Activated CD8-positive, alpha-beta memory T cell treated with anti-CD3 and anti-CD28 coated beads for 24 hours (primary cell): ENCODE measurements around the gene DUSP28.

Experiments
- DNase-seq: peaks from one replicate; pipeline ENCODE4 v3.0.0-alpha.2; 2020

Gene DUSP28, protein sequence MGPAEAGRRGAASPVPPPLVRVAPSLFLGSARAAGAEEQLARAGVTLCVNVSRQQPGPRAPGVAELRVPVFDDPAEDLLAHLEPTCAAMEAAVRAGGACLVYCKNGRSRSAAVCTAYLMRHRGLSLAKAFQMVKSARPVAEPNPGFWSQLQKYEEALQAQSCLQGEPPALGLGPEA

DNA sequence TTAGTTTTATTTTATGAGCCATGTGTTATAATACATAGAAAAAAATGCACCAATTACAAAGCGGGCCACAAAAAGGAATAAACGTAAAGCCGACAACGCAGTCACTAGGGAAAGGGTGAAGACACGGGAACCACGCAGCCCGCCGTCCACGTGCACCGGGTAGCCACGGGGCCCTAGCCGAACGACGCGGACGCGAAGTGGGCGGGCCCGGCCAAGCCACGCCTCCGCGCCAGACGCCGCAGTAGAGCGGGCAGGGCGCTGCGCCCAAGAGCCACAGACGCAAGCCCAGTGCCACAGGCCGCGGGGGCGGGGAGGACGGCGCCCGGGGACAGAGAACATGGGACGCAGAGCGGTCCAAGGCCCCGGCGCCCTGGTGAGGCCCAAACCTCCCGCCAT is at the start of gene DUSP28:
TSS of gene DUSP28 (plus strand) at position 274 of the 396 bp plus-strand sequence. CDS start 328 bp downstream, outside the sequence.
- DNase-seq = peak; percentile 96

DNA sequence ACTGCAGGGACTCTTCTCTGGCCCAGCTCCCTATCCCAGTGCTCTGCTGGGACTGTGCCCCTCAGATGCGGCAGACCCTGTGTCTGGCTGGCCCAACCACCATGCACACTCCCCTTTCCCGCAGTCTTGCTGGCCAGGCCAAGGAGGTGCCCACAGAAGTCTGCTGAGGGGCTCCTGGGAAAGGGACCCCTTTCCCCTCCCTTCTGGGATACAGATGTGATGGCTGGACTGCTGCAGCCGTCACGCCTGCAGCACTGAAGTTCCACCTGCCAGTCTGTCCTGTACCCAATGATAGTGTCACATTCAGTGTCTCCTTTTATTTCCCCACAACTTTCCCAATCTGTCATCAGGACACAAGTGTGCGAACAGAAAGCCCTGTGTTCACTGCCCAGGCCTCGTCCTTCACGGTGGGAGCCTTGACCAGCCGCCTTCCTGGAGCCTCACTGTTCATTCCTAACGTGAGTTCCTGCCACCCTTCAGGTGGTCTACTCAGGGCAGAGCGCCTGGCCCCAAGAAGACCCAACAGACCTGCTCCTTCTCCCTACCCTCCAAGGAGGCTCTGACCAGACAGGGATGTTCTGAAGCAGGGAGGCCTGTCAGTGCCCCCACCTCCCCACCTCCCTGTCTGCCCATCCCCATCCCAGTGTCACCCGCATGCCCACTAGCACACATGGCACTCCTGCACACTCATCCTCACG is 49.5 kb upstream of the DUSP28 start:
- DNase-seq = peak; percentile 38

DNA sequence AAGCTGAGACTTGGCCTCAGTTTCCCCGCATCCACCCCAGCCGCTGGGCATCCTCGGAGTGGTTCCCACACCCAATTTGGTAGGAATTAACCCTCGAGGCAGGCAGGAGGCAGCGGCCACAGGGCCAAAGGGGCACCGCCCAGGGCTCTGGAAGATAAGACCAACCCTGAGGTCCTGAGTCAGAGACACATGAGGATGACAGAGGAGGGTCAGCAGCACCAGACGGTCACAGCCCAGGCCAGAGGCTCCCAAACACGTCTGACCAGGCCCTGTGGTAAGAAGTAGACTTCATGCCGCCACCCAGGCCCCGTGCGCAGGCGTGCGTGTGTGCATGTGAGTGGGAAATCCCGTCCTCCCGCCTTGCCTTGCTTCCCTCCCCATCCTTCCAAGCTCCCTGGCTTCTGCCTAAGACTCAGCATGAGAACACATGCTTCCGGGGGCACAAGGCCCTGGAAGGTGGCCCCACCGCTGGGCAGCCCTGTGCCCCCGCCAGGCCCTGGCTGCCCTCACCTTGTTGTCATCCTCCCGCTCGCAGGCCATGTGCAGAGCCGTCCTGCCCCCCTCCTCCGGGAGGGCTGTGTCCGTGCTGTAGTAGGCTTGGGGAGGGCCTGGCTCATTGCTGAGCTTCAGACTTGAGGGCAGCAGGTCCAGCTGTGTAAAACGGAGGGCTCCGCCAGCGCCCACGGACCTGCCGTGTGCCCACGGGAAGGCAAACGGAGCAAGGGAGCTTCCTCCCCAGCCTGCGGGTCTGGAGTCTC is 48.6 kb upstream of the DUSP28 start:
- peak; percentile 50 for DNase-seq

DNA sequence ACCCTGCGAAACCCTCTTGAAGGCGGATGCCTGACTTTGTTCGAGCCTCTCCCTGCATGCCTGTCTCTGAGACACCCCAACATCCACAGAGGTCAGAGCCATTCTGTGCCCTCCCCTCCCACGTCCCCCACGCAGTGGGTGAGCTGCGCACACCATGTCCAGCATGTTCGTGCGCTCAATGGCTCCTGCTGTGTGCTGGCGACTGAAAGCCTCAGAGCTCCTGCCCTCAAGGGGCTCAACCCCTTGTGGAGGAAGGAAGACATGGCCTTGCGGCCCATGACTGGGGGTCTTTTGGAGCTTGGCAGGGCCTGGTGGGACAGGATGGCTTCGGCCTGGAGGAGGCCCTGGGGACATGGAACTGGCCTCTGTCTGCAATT is 48.1 kb upstream of the DUSP28 start:
- peak; percentile 37 for DNase-seq

DNA sequence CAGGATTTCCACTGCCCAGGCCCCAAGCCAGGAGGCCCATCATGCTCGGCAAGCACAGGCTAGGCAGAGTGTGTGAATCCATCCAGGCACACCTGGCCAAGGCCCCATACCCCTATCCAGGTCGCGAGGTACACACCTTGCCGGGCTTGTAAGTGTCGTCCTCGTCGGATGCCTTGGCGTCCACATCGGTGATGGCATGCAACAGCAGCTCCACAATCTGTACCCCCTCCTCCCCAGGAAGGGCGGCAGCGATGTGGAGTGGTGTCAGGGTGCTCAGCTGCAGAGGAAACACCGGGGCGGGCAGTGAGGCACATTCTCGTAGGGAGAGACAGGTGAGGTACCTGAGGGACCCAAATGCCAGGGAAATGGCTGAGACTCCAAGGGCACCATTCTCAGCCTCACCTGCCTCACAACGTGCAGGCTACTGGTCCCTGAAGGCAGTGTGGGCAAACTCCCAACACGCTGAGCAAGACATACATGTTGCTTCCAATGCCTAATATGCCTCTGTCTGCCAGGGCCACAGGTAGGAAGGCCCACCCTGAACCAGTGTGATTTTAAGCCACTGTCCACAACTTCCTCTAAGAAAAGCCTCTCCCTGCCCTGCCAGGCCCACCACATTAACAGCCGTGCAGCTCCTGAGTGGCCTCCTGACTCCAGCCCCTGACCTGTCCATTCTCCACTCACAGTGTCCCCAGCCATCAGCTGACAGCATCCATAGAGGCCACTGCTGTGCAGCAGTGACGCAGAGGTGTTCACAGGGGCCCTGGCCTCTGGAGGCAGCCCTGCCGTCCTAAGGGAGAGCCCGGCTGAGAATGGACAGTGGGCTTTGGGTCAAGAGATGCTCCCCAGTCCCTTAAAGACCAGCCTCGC is 47.3 kb upstream of the DUSP28 start:
- peak; percentile 54 for DNase-seq

DNA sequence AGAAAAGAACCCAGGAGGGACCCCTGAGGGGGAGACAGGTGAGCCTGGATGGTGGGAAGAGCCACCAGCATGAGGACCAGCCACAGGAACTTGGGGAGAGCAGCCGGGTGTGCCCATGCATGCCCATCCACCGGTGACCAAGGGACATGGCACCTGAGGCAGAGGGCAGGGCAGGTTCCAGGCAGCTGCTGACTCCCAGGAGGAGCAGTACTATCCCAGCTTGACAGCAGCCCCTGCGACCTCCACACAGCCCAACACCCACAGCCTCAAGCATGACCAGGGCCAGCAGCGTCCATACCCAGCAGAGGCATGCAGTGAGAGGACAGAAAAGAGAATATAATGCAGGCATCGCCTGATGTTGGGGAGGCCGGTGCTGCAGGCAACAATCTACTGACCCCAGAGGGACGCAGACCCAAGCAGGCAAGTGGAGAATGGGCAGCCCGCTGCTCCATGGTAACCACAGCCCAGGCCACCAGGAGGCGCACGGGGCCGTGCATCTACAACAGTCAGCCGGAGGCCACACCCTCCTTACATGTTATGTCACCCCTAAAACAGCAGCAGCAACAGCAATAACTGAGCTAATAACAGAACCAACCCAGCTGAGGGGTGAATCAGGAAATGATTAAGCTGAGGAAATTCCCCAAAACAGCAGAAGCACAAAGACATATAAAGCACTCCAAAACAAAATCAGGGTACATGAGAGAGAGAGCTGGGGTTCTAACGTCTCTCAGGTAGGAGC is 46.4 kb upstream of the DUSP28 start:
- peak; percentile 92 for DNase-seq

DNA sequence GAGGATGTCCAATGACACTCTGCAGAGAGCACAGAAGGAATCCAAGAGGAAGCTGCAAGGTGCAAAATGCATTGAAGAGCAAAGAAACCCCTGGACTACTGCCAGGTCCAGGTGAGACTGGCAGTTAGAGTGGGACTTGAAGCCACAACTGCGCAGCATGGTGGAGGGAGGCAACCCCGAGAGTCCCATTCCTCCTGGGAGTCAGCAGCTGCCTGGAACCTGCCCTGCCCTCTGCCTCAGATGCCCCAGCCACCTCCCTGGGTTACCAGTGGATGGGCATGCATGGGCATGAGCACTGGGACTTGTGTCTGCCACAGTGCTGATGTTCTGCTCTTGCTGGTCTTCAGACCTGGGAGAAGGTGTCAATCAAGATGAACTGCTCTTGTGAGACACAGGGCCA is 45.5 kb upstream of the DUSP28 start:
- peak; percentile 49 for DNase-seq

DNA sequence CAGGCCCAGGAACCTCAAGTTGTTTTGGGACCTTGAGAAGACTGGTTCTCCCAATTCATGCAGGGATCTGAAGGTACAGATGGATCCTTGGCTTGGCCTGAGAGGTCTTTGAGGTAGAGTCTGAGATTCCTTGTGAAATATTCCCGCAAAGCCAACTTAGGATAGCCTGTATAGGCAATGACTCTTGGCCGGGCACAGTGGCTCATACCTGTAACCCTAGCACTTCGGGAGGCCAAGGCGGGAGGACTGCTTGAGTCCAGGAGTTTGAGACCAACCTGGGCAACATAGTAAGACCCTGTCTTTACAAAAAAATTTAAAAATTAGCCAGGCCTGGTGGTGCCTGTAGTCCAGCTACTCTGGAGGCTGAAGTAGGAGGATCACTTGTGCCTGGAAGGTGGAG is 42.8 kb upstream of the DUSP28 start:
- DNase-seq = no peak

DNA sequence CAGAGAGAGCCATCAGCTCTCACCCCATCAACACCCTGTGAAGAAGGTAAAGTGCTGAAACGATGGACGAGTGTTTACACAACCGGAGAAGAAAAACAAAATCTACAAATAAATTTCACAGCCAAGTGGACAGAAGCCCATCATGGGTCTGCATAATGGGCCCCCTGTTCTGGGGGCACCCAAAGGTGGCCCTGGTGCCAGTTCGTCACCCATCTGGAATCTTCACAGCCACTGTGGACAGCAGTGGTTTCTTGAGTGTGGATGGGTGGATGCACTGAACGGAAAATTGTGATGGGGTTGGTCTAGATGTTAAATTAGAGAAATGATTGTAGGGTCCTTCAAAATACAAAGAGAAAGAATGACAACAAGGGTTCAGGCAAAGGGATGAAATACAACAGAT is 41.2 kb upstream of the DUSP28 start:
- no peak for DNase-seq

DNA sequence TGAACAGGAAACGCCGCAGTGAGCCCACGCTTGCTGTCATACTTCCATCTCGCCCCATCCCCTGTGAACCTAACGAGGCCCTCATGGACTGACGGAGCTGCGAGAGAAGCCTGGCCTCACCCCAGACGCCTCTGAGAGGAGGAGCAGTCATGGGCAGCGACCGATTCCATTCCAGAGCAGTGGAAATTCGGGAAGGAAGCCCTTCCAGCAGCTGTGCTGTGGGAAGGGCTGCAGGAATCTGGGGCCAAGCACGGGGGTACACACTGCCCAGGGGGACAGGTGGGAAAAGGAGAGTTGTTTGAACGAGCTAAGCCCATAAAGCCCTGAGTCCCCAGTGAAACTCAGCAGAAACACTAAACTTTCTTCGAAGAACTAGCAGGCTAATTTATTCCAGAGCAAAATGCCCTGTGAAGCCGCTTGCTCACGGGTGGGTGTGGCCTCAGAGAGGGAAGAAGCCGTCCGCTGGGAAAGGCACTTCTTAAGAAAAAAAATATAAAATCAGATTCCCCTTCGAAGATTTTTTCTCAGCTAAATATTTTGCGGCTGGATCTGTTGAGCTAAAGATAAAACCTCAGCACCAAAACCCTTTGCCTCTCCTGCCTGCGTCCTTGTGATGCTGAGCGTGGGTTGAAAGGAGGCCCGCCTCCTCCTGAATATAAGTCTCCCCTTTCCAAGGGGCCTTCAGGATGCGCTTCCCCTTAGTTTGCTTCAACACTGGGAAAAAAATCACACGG is 40.6 kb upstream of the DUSP28 start:
- no peak for DNase-seq

DNA sequence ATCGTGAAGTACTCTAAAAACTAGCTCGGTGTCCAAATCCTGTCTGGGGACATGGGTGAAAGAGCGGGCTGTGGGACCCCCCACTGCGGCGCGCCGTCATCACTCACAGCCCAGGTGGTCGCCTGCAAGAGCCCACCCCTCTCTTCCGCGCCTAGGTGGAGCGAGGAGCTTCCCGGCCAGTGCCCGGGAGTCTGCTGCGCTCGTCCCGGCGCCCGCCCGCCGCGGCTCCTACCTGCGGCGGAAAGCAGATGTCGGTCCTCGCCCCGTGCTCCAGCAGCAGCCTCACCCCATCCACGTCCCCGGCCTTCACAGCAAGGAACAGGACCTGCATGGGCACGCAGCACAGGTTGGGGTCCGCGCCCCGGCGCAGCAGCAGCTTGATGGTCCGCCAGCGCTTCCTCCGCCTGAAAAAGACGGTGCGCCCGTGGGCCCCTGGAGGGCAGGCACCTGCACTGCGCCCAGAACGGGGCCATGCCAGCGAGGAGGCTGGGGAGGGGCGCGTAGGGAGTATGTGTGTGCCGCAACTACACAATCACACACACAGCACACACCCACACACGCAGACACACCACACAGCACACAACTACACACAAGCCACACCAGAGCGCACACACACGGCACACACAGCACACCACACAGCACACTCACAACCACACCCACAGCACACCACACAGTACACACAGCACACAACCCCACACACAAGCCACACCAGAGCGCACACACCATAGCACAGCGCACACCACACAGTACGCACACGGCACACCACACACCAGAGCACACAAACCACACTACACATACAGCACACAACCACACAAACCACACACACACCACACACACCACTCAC is 39.8 kb upstream of the DUSP28 start:
- DNase-seq = no peak

DNA sequence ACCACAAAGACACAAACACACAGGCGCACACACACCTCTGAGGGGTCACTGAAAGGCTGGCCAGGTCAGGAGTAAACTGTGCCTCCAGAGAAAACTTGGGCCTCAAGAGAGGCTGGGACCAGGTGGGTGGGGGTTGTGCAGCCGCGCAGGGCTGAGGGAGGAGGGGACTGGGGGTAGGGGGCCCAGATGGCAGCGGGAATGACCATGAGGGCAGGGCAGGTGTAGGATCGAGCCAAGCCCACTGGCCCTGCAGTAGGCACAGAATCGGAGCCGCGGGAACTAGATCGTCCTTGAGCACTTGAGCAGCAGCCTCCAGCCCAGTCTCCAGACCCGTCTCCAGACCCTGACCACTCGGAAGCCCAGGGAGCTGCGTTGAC is 39.2 kb upstream of the DUSP28 start:
- peak; percentile 49 for DNase-seq

DNA sequence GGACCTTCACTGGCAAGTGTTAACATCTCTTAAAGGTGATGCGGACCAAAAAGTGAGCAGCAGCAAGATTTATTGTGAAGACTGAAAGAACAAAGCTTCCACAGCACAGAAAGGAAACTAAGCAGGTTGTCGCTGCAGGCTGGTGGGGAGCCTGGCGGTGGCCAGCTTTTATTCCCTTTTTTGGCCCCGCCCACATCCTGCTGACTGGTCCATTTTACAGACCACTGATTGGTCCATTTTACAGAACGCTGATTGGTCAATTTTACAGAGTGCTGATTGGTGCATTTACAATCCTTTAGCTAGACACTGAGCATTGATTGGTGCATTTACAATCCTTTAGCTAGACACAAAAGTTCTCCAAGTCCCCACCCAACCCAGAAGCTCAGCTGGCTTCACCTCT is 38.3 kb upstream of the DUSP28 start:
- DNase-seq = peak; percentile 30

DNA sequence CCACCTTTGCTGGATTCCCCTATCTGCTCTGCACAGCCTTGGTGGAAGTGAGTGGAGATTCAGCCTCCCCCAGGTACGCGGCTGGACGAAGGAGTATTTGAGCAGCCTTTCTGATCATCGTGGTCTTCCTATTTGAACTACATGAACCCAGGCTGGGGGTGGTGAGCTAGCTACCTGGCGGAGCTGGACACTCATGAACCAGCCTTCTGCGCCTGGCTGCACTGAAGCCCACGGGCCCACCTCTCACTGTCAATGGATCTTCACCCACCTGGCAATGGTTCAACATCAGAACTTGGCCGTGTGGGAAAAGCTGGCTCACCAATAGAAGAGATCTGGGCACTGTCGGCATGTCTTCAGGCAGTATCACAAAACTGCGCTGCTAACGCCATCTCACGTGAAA is 37.8 kb upstream of the DUSP28 start:
- no peak for DNase-seq

DNA sequence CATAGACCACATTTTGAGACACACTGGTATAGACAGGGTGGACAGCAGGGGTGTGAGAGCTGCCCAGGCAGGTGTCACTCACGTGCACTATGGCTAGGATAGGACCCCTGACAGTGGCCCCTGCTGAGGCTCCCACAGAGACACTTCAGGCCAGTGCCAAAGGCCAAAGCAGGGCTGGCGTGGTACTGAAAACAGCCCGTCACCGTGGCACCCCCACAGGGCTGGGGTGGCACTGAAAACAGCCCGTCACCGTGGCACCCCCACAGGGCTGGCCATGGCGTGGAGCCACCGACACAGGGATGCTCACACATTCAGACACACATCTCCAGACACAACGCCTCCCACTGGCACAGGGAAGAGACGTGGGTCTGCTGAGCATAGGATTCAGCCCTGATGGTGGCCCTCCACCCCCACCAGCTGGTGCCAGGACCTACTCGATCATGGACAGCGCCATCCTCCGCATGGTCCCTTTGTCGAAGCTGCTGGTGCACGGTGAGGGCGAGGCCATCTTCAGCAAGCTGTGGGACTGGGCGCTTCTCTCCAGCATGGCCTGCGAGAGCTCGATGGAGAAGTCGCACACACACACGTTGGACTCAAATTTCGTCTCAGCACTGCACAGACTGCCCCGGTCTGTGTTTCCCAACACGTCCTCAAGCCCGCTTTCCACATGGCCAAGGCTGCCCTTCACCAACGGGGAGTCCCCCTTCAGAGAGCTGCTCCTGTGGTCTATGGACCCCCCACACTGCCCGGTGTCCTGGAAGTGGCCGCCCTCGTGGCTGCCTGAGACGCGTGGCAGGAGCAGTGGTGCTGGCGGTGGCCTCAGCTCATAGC is 36.5 kb upstream of the DUSP28 start:
- peak; percentile 49 for DNase-seq

DNA sequence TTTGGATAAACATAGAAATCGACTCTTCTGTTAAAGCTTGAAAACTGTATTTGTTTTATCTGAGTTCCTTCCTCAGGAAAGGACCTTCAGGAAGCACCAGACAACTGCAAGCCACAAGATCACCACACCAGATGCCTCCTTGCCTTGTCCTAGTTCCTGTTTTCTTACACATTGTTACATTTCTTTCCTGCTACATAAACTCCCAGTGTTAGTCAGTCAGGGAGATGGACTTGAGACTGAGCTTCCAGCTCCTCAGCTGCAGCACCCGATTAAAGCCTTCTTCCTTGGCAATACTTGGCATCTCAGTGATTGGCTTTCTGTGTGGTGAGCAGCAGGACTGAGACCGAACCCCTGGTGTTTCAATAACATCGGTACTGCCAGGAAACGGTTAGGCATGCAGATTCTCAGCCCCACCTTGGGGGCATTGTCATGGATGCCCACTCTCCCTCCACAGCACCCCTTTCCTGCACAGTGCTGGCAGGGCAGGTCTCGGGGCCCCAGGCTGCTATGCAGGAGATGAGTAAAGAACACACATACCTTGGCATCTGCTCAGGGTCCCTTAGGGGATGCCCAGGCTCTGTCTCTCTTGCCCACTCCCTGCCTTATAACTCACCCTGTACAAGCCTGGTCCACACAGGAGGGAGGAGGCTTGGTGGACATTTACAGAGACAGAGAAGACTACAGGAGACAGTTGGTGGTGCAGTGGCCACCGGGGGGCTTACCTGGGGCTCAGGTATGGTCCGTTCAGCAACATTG is 35.0 kb upstream of the DUSP28 start:
- DNase-seq = peak; percentile 24

DNA sequence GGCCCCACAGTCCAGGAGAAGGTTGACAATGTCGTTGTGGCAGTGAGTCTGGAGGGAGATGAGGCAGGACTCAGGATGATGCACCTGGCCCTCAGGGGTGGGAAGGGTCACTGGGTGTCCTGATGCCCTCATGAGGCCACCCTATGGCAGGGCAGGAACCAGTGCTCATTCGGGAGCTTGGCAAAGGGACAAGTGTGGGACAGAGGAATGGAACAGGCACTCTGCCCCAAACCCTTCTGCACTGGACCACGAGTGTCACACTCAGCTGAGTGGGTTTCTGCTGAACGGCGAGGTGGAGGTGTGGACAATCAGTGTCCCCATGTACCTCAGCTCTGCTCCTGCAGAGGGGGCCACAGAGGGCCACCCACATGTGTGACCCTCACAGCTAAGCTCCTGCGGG is 34.4 kb upstream of the DUSP28 start:
- peak; percentile 48 for DNase-seq

DNA sequence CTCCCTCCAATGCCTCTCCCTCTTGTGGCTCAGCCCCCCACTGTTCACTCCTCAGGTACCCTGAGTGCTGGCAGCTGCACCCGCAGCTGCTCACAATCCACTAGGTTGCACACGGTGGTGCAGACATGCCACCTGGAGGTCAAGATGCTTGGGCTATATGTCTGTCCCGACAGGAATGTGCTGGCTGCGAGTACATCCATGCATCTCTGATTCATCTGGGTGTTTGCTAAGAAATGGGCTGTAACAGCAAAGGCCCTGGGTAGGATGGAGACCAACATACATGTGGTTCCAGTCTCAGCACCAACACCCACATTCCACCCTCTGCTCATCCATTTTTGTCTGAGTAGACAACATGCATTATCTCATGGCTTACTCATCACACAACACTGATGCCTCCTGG is 33.6 kb upstream of the DUSP28 start:
- peak; percentile 28 for DNase-seq

DNA sequence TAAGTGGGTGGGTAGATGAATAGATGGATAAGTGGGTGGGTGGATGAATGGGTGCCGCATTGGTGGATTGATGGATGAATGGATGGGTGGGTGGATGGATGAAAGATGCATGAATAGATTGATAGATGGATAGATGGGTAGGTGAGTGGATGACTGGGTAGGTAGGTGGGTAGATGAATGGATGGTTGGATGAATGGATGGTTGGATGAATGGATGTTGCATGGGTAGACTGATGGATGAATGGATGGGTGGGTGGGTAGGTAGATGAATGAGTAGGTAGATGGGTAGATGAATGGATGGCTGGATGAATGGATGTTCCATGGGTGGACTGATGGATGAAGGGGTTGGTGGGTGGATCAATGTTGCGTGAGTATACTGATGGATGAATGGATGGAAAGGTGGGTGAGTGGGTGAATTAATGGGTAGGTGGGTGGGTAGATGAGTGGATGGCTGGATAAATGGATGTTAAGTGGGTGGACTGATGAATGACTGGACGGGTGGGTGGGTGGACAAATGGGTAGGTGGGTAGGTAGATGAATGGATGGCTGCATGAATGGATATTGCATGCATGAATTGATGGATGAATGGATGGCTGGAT is 32.9 kb upstream of the DUSP28 start:
- no peak for DNase-seq
